CD4-positive, alpha-beta T cell treated with Interleukin-6 at 100 ng/mL for 8 hours (primary cell): ENCODE data around the gene ANKH.

Experiments
- DNase-seq: peaks from one replicate; pipeline ENCODE4 v3.0.0-alpha.2; 2020; ENCODE audit warnings: mixed read lengths, low spot score

Gene ANKH

DNA sequence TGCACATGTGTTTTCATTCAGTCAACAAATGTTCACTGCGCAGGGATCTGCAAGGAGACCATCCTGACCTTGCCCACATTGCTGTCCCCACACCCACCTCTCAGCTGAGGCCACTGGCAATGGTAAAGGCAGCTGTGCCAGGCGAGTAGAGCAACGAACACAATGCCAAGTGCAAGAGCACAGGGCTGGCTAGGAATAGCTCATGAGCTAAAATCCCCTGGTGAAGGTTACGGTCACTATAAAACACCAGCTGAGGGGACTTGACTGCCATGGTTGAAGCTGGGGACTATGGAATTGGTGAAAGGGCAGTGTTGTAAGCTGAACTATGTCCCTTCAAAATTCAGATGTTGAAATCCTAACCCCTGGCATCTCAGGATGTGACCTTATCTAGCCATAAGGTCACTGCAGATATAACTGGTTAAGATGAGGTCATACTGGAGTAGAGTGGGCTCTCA is 111.0 kb downstream of the ANKH start:
- DNase-seq = no peak

GRCh38 chr5:14759744-14760547 is 111.6 kb downstream of the ANKH start:
- no peak for DNase-seq

DNA sequence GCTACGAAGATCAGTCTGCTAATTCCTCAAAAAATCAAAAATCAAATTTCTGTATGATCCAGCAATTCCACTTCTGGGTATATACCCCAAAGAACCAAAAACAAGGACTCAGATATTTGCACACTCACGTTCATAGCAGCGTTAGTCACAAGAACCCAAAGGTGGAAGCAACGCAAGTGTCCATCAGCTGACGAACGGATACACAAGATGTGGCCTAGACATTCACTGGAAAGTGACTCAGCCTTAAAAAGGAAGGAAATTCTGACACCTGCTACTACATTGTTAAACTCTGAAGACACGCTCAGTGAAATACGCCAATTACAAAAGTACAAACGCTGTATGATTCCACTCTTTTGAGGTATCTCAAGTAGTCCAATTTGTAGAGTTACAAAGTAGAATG is 113.7 kb downstream of the ANKH start:
- no peak for DNase-seq

DNA sequence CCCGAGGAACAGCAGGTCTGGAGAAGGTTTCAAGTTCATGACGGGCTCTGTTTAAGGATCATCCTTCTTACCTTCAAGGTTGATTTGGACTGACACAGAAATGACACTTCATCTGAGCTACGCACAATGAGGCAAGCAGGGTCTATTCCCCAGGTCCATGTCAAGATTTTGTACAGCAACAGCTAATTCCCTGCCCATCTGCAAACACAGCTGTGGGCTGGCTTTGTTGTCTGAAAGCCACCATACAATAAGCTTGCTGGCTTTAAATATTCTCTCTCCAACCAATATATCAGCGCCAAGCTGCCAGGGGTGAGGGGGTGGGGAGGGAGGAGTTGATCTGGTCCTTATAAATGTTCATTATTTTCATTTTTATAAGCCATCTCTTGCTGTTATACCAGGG is 115.1 kb downstream of the ANKH start:
- DNase-seq = no peak

DNA sequence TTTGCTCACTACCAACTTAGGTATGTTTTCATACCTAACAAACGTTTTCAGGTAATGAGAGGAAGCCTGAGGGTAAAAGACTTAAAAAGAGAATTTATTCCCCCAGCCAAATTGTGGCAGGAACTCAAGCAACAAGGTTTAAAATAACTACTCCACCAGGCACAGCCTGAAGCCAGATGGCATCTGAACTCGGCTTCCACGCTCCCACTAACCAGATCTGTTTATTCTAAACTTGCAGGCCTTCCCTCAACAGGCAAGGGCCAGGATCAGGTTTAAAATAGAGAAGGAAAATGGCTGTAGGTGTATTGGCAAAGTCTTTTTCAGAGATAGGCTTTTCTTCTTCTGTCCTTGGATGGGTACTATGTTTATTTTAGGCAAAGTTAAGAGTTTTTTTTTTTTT is 117.6 kb downstream of the ANKH start:
- DNase-seq = no peak

DNA sequence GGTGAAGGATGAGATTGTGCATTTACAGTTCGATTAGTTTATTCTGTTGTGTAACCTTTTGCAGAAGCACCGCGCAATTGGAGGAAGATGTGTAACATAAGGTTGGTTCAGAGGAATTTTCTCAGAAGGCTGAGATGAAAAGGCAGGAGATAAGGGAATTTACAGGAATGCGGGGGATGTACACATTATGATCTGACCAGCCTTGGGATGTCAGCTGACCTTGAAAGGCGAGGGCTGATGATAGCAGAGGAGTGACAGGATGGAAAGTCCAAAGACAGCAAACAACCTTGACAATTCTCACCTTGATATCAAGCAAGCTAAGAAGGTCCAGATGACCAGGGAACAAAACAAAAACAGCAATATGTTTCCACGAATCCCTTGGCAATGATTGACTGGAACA is 118.3 kb downstream of the ANKH start:
- DNase-seq = no peak

DNA sequence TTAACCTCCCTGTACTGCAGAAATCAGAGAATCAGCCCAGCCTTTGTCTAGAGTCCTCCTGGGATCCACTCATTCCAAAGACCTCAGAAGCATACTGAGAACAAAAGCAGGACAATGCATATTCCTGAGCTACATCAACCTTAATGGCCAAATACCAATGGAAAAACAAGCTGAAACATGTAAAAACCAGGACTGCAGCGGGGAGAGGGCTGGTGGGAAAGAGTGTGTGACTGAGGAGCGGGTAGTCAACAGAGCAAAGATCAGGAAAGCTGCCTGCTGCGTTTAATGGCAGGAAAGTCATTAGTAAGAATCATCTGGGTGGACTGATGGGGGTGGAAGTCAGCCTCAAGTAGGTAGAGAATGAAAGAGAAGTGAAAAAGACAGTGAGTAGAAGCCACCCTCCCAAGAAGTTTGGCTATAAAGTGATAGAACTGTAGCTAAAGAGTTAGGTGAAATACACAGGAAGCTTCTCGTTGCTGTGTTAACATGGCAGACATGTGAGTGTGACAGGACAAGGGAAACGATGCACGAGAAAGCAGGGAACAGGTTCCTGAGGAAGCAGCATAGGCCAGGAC is 119.0 kb downstream of the ANKH start:
- no peak for DNase-seq

- no peak for DNase-seq
These were observed 120.9 kb downstream of the ANKH start for GRCh38 chr5:14750712-14751111.

- no peak for DNase-seq
These were observed 121.9 kb downstream of the ANKH start for GRCh38 chr5:14749579-14750101.

DNA sequence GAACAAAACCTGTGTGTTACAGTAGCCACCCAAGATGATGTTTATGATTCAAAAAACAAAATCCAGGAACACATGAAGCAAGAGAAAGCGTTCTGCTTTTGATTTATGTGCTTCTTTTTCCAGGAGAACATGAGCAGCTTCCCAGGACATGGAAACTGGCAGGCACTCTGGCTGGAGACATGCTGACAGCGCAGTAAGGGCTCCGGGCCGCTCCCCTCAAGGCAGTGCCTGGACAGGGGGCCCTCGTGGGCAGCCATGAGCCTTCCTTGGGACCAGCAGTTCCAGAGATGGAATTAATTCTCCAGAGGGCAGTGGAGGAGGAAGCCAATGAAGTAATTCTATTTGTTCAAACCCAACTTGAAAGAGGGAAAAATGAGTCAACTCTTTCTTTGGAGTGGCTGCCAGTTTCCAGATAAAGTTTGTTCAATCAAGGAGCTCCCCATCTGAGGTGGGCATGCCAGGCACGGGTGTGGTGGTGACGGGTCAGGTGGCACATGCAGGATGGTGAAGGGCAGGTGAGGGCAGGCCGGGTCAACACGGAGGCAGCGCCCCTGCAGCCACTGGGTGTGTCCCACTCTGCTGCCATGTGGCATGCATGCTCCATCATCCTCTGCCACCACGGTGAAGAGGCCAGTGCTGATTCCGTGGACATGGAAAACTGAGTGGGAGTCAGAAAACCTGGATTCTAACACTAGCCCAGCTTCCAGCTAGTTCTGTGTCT is 123.2 kb downstream of the ANKH start:
- no peak for DNase-seq

- no peak for DNase-seq
These were observed 125.8 kb downstream of the ANKH start for GRCh38 chr5:14745753-14746152.

DNA sequence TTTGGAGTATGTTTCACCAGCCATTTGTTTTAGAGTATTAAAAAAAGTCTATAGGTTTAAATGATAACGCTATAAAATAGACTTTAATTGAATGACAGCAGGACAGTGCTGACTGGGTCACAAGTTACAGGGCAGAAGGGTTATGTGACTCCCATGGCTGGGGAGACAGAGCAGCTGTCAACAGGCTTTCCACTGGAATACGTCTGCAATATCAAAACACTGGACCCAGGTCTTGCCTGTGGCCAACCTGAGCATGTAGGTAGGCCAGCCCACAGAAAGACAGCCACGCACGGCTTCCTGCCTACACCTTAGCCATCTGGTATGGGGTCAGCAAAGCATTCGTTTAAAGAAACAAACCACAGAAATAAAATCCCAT is 126.4 kb downstream of the ANKH start:
- no peak for DNase-seq

DNA sequence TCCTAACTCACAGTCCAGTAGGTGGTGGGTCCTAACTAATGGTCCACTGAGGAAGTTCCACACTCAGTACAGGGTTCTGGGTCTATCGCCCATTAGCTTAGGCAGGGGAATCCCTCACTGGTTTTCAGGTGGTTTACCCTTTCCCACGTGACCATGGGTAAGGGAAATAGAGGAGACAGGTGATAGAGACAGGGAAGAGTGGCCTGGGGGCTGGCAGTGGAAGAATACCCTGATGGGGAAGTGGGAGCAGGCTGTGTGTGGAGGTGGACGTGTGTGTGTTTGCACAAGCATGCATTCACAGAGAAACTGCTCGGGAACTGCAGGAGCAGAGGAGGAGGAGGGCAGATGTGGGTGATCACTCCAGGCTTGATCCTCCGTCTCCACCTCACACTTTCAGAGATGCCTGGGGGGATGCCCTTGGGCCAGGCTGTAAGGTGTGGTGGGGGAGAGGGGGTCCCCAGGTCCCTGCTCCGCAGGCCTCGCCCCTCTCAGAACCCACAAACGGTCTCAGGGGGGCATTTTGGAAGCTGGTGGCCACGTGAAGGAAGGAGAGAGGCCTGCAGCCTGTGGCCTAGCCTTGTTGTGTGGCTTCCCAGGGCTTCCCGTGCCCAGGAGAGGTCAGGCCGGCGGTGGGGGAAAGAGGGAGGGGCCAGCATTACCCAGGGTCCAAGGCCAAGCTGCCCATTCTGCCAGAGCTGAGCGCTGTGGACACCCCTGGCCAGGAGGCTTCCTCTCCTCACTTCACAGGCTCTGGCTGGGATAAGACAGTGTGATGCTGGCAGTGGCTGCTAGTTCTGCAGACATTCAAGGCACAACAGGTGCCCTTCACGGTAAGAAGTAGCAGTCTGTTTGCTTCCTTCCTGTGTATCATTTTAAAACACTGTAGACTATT is 127.0 kb downstream of the ANKH start:
- DNase-seq = no peak

- DNase-seq = no peak
These were observed 127.8 kb downstream of the ANKH start for GRCh38 chr5:14743601-14744295.

DNA sequence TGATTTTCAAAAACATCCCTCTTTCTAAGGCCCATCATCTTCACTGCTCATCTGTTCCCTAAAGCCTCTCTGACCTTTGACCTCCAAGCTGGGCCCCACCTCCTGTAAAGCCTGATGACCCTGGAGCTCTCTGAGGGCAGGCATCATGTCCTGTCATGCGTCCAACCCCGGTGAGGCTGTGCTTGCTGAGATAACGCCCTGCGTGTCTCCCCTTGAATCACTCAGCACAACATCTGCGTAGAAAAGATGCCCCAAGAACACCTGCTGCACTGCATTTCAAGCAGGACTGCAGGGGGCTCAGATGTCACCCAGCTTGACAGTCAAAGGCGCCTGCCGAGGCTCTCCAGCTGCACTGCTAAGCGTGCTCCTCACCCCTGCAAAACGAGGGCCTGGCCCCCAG is 129.1 kb downstream of the ANKH start:
- DNase-seq = no peak

DNA sequence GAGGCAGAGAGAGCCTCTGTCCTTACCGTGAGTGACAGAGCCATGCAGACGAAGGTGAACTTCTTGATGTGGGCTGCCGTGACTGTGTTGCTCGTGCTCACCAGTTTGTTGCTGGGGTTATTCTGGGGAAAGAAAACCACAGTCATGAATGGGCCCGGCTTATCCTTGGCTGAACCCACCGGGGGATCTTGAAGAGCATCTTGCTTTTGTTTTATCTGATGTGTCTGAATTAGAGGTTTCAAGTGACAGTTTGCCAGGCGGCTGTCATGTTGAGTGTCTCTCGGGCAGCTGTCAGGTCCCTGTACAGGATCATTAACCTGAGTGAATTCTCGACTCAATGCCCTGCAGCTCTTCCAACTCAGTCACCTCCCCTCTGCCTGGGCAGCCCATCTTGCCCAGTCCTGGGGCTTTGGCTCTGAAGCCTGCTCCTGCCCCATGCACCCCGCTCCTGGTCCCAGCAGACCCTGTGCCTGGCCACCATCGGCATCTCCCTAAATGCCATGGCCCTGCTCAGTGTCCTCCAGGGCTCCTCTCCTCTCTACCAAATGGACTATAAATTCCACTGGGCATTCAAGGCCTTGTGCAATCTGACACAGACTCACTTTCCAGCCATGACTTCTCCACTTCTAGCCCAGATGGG is 129.7 kb downstream of the ANKH start:
- DNase-seq = no peak

DNA sequence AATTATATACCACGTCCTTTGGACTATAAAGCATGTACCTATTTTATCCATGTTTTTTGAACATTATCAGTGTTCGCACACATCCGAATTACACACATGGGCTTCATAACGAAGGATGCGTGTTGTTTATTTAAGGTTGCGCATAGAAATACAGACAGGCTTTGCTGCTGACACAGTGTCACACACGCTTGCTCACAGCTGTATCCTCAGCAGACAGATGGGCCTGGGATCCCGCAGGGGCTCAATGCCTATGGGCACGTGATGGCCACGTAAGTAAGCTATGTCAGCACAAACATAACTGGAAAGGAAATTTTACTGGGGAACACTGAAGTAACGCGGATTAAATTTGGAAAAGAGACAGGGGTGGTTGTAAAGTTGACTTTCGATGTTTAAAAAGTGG is 130.4 kb downstream of the ANKH start:
- DNase-seq = no peak

DNA sequence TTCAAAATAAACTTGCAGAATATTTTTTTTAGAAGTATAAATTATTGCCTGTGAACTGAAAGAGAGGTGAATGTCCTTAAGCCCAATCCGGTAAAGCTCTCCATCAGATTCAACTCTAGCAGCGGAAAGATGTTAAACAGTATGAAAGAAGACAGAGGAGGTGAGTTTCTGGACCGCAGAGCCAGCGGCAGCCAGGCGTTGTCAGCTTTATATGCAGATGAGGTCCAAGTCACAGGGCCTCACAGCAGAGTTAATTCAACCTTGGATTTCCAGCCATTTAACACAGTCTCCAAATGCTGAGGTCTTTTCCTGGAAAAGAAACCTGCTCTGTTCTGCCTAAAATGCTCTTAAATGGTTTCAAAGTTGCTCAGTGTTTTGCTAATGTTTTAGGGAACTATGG is 131.6 kb downstream of the ANKH start:
- DNase-seq = no peak

DNA sequence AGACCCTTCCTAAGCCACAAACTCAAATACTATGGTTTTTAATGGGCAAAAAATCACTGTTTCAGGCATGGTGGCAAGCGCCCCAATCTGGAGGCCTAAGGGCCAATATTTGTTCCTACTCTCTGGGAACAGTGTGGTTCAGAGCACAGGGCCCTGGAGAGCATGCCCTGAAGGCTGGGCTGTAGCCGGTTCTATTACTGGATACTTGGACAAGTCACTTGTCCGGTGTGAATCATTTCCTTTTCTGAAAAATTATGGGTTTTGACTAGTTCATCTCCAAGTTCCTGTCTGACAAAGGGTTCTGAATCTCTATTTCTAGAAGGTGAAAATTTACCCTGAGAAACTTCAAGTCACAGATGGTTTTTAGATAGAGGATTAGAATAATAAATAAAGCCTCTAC is 132.0 kb downstream of the ANKH start:
- DNase-seq = no peak

DNA sequence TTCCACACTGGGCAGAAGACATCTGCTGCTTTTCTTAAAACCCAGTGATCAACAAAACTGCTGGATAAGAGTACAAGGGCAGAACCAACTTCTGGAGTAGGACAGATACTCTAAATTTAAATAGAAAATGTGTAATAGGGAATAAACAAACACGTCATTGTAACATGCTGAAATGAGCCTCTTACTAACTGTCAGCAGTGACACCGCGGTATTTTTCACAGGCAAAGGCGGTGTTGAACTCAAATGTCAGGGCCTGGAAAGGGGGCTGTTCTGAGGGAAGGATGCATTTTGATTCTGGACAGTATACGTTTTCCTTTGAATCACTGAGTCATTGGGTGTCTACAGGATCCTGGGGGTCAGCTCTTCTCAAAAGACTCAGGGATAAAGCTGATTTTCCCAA is 133.5 kb downstream of the ANKH start:
- DNase-seq = no peak

DNA sequence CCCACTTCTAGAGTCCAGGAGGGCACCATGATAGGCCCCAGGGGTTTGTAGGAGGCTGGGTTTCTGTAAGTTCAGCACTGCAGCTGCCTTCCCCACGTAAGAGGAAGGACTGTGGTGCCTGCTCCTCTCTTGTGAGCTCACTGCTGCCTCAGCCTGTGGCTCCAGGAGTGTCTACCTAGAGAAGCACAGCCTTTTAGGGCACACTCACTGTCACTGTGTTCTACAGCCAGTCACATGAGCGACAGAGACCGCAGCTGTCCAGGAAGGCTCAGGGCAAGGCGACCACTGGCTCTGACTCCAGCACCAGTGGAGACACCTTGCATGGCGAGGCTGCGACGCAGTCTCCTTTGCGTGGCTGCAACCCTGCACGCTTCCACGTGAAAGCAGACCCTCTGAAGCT is 134.3 kb downstream of the ANKH start:
- no peak for DNase-seq
